Breast epithelium (tissue), 4 donors: Measurements from ENCODE around the gene ARPP21. TPM values are rescaled to one million over a fixed set of nuclear protein-coding genes. Genes with fewer than 3 reads are reported as not detected.
A peak's percentile ranks its signal among the peaks of the same experiment; 100 is the strongest.

ENCODE experiments used
- DNase-seq, 2 donors: peaks; one replicate each; pipeline ENCODE4 v3.0.0-alpha.2; 2019; ENCODE audit warnings: low spot score in 2 of 2
- H3K27ac ChIP-seq, 2 donors: fragments of 200-600 bp; sonication (generic) in 1 of 2; one replicate each; pipeline ENCODE4 v1.5.1; 2016 to 2019; ENCODE audit warnings: mild to moderate bottlenecking in 1 of 2
- H3K27me3 ChIP-seq, 2 donors: fragments of 200-600 bp; sonication (generic) in 1 of 2; one replicate each; pipeline versions ENCODE4 v1.5.1 to v1.6.0; 2017 to 2019; ENCODE audit warnings: control low read depth in 1 of 2, mild to moderate bottlenecking in 1 of 2
- H3K36me3 ChIP-seq: fragments of 200-600 bp; one replicate; pipeline ENCODE4 v1.5.1; 2019
- H3K4me1 ChIP-seq, 2 donors: fragments of 200-600 bp; sonication (generic); one replicate each; pipeline ENCODE4 v1.5.1; 2016 to 2019; ENCODE audit warnings: control low read depth in 1 of 2
- H3K4me3 ChIP-seq, 3 donors: fragments of 200-600 bp; sonication (generic); 1 replicate in 2 of 3; 2 replicates in 1 of 3; pipeline ENCODE4 v1.5.1; 2016 to 2019; ENCODE audit warnings: mild to moderate bottlenecking in 3 of 3, moderate library complexity in 2 of 3
- H3K9me3 ChIP-seq, 2 donors: fragments of 200-600 bp; sonication (generic) in 1 of 2; one replicate each; pipeline ENCODE4 v1.5.1; 2016 to 2019; ENCODE audit warnings: control low read depth in 1 of 2
- CTCF ChIP-seq, 3 donors: fragments of 450-650 bp; IDR thresholded peaks; one replicate each; pipeline ENCODE4 v1.5.1; 2016 to 2017; ENCODE audit warnings: antibody characterized with exemption in 3 of 3, mild to moderate bottlenecking in 3 of 3, moderate library complexity in 3 of 3
- POLR2A ChIP-seq: fragments of 450-650 bp; IDR thresholded peaks from one replicate; pipeline ENCODE4 v1.6.1; 2016; ENCODE audit warnings: antibody characterized with exemption, mild to moderate bottlenecking, moderate library complexity
- POLR2AphosphoS5 ChIP-seq, 3 donors: sonication (generic); formaldehyde crosslinking; IDR thresholded peaks; one replicate each; pipeline ENCODE4 v1.6.1; 2017; ENCODE audit warnings: antibody characterized with exemption in 3 of 3
- intact Hi-C: fragments of 100-400 bp; cut with DNase I; formaldehyde crosslinking; loops from one replicate; pipeline ENCODE4 v1.15.1; 2023; ENCODE audit warnings: low total_unique reads
- total RNA-seq, 3 donors: library from RNA; depleted of rRNA; stranded (reverse); fragments of >200 nt; gene quantifications; one replicate each; pipeline ENCODE4 v1.1.0, GENCODE V29; 2016

The ARPP21 gene
- total RNA-seq = under 1 TPM in 1 of 3 donors, not detected in 2; 0.16 TPM

- H3K4me1 ChIP-seq = no peaks in the 10 kb centered on the region
- intact Hi-C loops = no loop called here
- no peaks in the 10 kb centered on the region for H3K9me3 ChIP-seq
- H3K4me3 ChIP-seq = peak within 1 kb of the TSS; percentile 17 to 61 (median 40)
- no peak within 1 kb of the TSS for H3K27ac ChIP-seq
- no peak for TF ChIP-seq POLR2A
- no peak for TF ChIP-seq CTCF (IDR thresholded peaks at IDR 0.05)
- TF ChIP-seq POLR2AphosphoS5 (IDR thresholded peaks at IDR 0.05) = no peak
- no peaks in the 10 kb centered on the region for H3K36me3 ChIP-seq
- no peak for DNase-seq
- H3K27me3 ChIP-seq = peaks cover 0 to 33% of the 10 kb centered on the region in 2 donors
Observed at GRCh38 chr3:35639254-35640186, at the start of gene ARPP21. TSS of gene ARPP21 (plus strand) at chr3:35639525. CDS start at chr3:35681752, 42,227 bp downstream.

DNA sequence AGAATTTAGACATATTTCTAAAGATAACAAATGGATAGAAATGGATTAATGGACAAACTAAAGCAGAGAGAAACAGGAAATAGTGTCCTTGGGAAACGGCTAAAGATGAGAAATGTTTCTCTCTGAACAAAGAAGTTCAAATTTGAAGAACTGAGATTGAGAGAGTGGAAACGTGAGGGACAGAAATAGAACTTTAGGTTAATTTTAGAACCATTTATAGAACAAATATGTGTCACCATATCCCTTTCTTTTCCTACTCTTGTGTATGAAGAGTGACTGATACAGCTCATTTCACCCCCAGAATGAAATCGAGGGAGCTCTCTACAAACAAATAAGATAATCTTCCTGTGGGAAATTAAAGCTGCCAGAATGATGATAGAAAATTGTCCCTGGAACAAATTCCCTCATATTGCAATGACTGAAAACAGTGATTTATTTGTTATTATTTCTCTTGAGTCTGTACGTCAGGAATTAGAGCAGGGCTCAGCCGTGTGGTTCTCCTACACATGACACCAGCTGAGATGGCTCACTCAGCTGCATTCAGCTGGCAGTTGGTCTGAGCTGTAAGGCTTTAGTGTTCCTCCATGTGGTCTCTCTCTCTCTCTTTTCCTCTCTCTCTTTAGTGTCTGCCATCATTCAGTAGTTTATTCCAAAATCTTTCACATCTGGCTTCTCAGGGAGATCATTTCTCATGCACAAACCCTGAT, 46.6 kb upstream of the ARPP21 start:
- DNase-seq = no peak
- Histone ChIP-seq H3K4me1 (no peaks in the 10 kb centered on the region), H3K4me3 (no peak overlapping the region), H3K36me3 (no peaks in the 10 kb centered on the region), H3K27me3 (no peaks in the 10 kb centered on the region), H3K9me3 (no peaks in the 10 kb centered on the region), H3K27ac (no peak overlapping the region)
- intact Hi-C loops = no loop called here
- TF ChIP-seq CTCF (IDR thresholded peaks at IDR 0.05) (no peak), POLR2A (no peak), POLR2AphosphoS5 (IDR thresholded peaks at IDR 0.05) (no peak)

- TF ChIP-seq POLR2A (no peak), CTCF (IDR thresholded peaks at IDR 0.05) (no peak), POLR2AphosphoS5 (IDR thresholded peaks at IDR 0.05) (no peak)
- intact Hi-C loops = no loop called here
Observed at GRCh38 chr3:35594739-35595138, 44.6 kb upstream of the ARPP21 start.

DNA sequence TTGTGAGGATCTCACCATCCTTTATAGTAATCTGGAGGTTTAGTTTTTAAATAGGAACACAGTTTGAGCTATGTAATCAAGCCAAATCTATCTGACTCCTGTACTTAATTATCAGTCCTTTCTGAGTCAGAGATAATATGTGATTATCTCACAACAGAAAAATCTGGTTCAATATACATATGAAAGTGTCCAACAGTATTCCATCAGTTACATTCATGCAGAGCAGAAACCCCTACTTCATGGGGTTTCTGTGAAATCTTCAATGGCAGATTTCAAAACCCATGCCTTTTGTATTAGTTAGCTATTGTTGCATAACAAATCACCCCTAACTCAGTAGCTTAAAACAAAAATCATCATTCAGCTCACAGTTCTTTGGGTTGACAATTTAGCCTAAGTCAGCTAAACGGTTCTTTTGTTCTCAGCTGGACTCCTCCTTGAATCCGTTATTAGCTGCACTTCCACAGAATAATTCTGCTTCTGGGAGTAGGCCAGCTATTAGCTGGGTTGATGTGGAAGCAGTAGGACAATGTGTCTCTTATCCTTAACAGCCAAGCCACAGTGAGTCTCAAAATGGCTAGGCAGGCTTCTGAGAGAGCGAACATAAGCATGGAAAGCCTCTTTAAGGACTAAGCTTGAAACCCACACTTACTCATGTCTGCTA, 42.9 kb upstream of the ARPP21 start:
- TF ChIP-seq POLR2A = no peak
- TF ChIP-seq CTCF (IDR thresholded peaks at IDR 0.05) = no peak
- no peak for TF ChIP-seq POLR2AphosphoS5 (IDR thresholded peaks at IDR 0.05)
- Histone ChIP-seq H3K27ac (no peak overlapping the region), H3K27me3 (no peaks in the 10 kb centered on the region), H3K9me3 (no peaks in the 10 kb centered on the region), H3K4me3 (no peak overlapping the region), H3K4me1 (no peaks in the 10 kb centered on the region), H3K36me3 (no peaks in the 10 kb centered on the region)
- intact Hi-C loops = no loop called here
- DNase-seq = no peak

More at GRCh38 chr3:35594739-35595138, 44.6 kb upstream of the ARPP21 start:
- Histone ChIP-seq H3K9me3 (no peaks in the 10 kb centered on the region), H3K27me3 (no peaks in the 10 kb centered on the region), H3K4me1 (no peaks in the 10 kb centered on the region), H3K27ac (no peak overlapping the region), H3K4me3 (no peak overlapping the region), H3K36me3 (no peaks in the 10 kb centered on the region)
- no peak for DNase-seq
